ENCODE data around the gene SYTL1. TPM values are rescaled to one million over a fixed set of nuclear protein-coding genes. Genes with fewer than 3 reads are reported as not detected.
A peak's percentile ranks its signal among the peaks of the same experiment; 100 is the strongest.

Gene SYTL1
- total RNA-seq, 1 donor from 2014 or later, result 29.3 TPM

- H3K4me3 ChIP-seq, result peak within 1 kb of the TSS; percentile 91
- peak within 1 kb of the TSS; percentile 92 for H3K27ac ChIP-seq
- ATAC-seq (peak; percentile 99 to 100), DNase-seq (peak; percentile 99)
- no peaks in the 10 kb centered on the region for H3K9me3 ChIP-seq
- peak; percentile 29 for TF ChIP-seq CTCF (IDR thresholded peaks at IDR 0.05)
- intact Hi-C loops (cut with DNase I), result no loop called here
- peaks cover 4% of the 10 kb centered on the region for H3K27me3 ChIP-seq (ENCODE audit: low read depth)
- peaks cover 22% of the 10 kb centered on the region for H3K4me1 ChIP-seq
- H3K36me3 ChIP-seq, result peaks cover 28% of the 10 kb centered on the region
These were observed 19.8 kb upstream of the SYTL1 start, which contains the start of gene TMEM222 for GRCh38 chr1:27321813-27322568. Gene TMEM222, plus strand, starts transcription at chr1:27322163. Its CDS starts 35 bp downstream, at chr1:27322198.

GRCh38 chr1:27322569-27323240 is 19.1 kb upstream of the SYTL1 start:
- TF ChIP-seq CTCF (IDR thresholded peaks at IDR 0.05), result no peak
- ATAC-seq (no peak), DNase-seq (no peak)
- Histone ChIP-seq H3K4me3 (peak overlapping the region; percentile 91), H3K27me3 (ENCODE audit: low read depth) (peaks cover 4% of the 10 kb centered on the region), H3K36me3 (peaks cover 35% of the 10 kb centered on the region), H3K9me3 (no peaks in the 10 kb centered on the region), H3K4me1 (peaks cover 22% of the 10 kb centered on the region), H3K27ac (peak overlapping the region; percentile 92)
- intact Hi-C loops (cut with DNase I), result no loop called here

GRCh38 chr1:27325286-27325685 is 16.5 kb upstream of the SYTL1 start:
- intact Hi-C loops (cut with DNase I), result no loop called here

GRCh38 chr1:27327964-27328363 is 13.9 kb upstream of the SYTL1 start:
- ATAC-seq (no peak), DNase-seq (no peak)
- no peak for TF ChIP-seq CTCF (IDR thresholded peaks at IDR 0.05)
- peaks cover 22% of the 10 kb centered on the region for H3K4me1 ChIP-seq
- intact Hi-C loops (cut with DNase I), result no loop called here
- H3K9me3 ChIP-seq, result no peaks in the 10 kb centered on the region
- no peaks in the 10 kb centered on the region for H3K27me3 ChIP-seq (ENCODE audit: low read depth)
- H3K27ac ChIP-seq, result no peak overlapping the region
- no peak overlapping the region for H3K4me3 ChIP-seq
- H3K36me3 ChIP-seq, result peaks cover 78% of the 10 kb centered on the region

More at GRCh38 chr1:27325286-27325685, 16.5 kb upstream of the SYTL1 start:
- ATAC-seq (no peak), DNase-seq (no peak)
- peaks cover 52% of the 10 kb centered on the region for H3K36me3 ChIP-seq
- no peaks in the 10 kb centered on the region for H3K9me3 ChIP-seq
- H3K27me3 ChIP-seq (ENCODE audit: low read depth), result no peaks in the 10 kb centered on the region
- peaks cover 27% of the 10 kb centered on the region for H3K4me1 ChIP-seq
- H3K27ac ChIP-seq, result no peak overlapping the region
- H3K4me3 ChIP-seq, result no peak overlapping the region
- no peak for TF ChIP-seq CTCF (IDR thresholded peaks at IDR 0.05)

- peaks cover 11% of the 10 kb centered on the region for H3K4me1 ChIP-seq
- no peak for TF ChIP-seq CTCF (IDR thresholded peaks at IDR 0.05)
- no peaks in the 10 kb centered on the region for H3K27me3 ChIP-seq (ENCODE audit: low read depth)
- H3K4me3 ChIP-seq, result no peak overlapping the region
- ATAC-seq (no peak), DNase-seq (no peak)
- intact Hi-C loops (cut with DNase I), result no loop called here
- no peak overlapping the region for H3K27ac ChIP-seq
- peaks cover 91% of the 10 kb centered on the region for H3K36me3 ChIP-seq
- no peaks in the 10 kb centered on the region for H3K9me3 ChIP-seq
These were observed 11.0 kb upstream of the SYTL1 start for GRCh38 chr1:27330786-27331185.
